GM13976 (cell line): ENCODE results near the gene KLHL9.

Experiments used
- DNase-seq: peaks from one replicate; pipeline ENCODE4 v3.0.0; 2012; ENCODE audit warnings: low spot score
- CTCF ChIP-seq: IDR thresholded peaks from 2 replicates; pipeline ENCODE4 v1.5.1; 2012; ENCODE audit warnings: borderline replicate concordance, mild to moderate bottlenecking; ENCODE audit not compliant: insufficient read depth; ENCODE audit errors: extremely low read depth, missing control alignments, control extremely low read depth
- in situ Hi-C: fragments of 300-500 bp; cut with MboI; formaldehyde crosslinking; loops from one replicate; pipeline ENCODE4 v1.12.0; 2022; ENCODE audit warnings: low sequenced_read_pairs, mixed read lengths, inconsistent platforms; ENCODE audit not compliant: unreplicated experiment

Gene KLHL9

GRCh38 chr9:21294904-21295538 is 40.2 kb downstream of the KLHL9 start:
- in situ Hi-C loops = no loop called here
- no peak for TF ChIP-seq CTCF
- no peak for DNase-seq

GRCh38 chr9:21294364-21294774 is 40.8 kb downstream of the KLHL9 start:
- TF ChIP-seq CTCF = no peak
- in situ Hi-C loops = no loop called here
- DNase-seq = no peak

- no peak for DNase-seq
- in situ Hi-C loops = no loop called here
- no peak for TF ChIP-seq CTCF
Observed at GRCh38 chr9:21289848-21290247, 45.4 kb downstream of the KLHL9 start.

- in situ Hi-C loops = no loop called here
- no peak for DNase-seq
- TF ChIP-seq CTCF = no peak
Observed at GRCh38 chr9:21287280-21287679, 47.9 kb downstream of the KLHL9 start.

GRCh38 chr9:21286659-21287058 is 48.5 kb downstream of the KLHL9 start:
- in situ Hi-C loops = no loop called here
- no peak for TF ChIP-seq CTCF
- DNase-seq = no peak

- in situ Hi-C loops = no loop called here
- no peak for TF ChIP-seq CTCF
- no peak for DNase-seq
Observed at GRCh38 chr9:21286099-21286498, 49.1 kb downstream of the KLHL9 start.
